Activated CD8-positive, alpha-beta T cell treated with anti-CD3 and anti-CD28 coated beads for 36 hours (primary cell): ENCODE data around the gene MYO1D. TPM values are rescaled to one million over a fixed set of nuclear protein-coding genes. Genes with fewer than 3 reads are reported as not detected.

Experiments
- ATAC-seq: fragments of 200-7000 bp; cut with Tn5 transposase; one replicate; pipeline ENCODE4 v1.10.0; 2021; ENCODE audit warnings: mild to moderate bottlenecking, moderate library complexity
- CTCF ChIA-PET: fragments of 350-600 bp; sonication (Branson Sonifier 250); formaldehyde crosslinking; loops from one replicate; lab custom pipeline; 2021; ENCODE audit warnings: antibody characterized with exemption; lab: Charles Lee
- POLR2A ChIA-PET: fragments of 350-600 bp; sonication (Branson Sonifier 250); formaldehyde crosslinking; loops from one replicate; lab custom pipeline; 2021; ENCODE audit warnings: antibody characterized with exemption; lab: Charles Lee
- DNase-seq: peaks from one replicate; pipeline ENCODE4 v3.0.0-alpha.2; 2020
- H3K27ac Mint-ChIP-seq: one replicate; pipeline ENCODE4 v1.8.0; 2021; ENCODE audit warnings: mild to moderate bottlenecking, mixed read lengths
- H3K27me3 Mint-ChIP-seq: one replicate; pipeline ENCODE4 v1.8.0; 2021; ENCODE audit warnings: mixed read lengths
- H3K36me3 Mint-ChIP-seq: one replicate; pipeline ENCODE4 v1.8.0; 2021; ENCODE audit warnings: low read depth, mixed read lengths
- H3K4me1 Mint-ChIP-seq: one replicate; pipeline ENCODE4 v1.8.0; 2021; ENCODE audit warnings: low read depth, mixed read lengths
- H3K4me3 Mint-ChIP-seq: one replicate; pipeline ENCODE4 v1.8.0; 2021; ENCODE audit warnings: mild to moderate bottlenecking, moderate library complexity, mixed read lengths
- H3K9me3 Mint-ChIP-seq: one replicate; pipeline ENCODE4 v1.8.0; 2021; ENCODE audit warnings: mixed read lengths
- CTCF ChIP-seq: fragments of 200-600 bp; IDR thresholded peaks from one replicate; pipeline ENCODE4 v1.8.0; 2022; ENCODE audit warnings: antibody characterized with exemption, mild to moderate bottlenecking
- intact Hi-C: fragments of 100-400 bp; cut with micrococcal nuclease; formaldehyde crosslinking; loops from one replicate; pipeline ENCODE4 v1.10.0; 2022
- total RNA-seq, 2 experiments: library from RNA; stranded (reverse); gene quantifications; one replicate each; pipeline ENCODE4 v1.2.3, GENCODE V29; 2021

MYO1D gene
- total RNA-seq, 2 experiments from 2014 or later, result 8.3 to 9.2 TPM

GRCh38 chr17:32913593-32913992, 36.7 kb upstream of the MYO1D start:
- no peak for ATAC-seq
- ChIA-PET POLR2A (no interaction called here), CTCF (interaction anchor here (2.4 kb wide), 1 partner anchor 36 kb away, joined by 19 read pairs; the partner anchor contains the start of gene MYO1D)
- DNase-seq, result no peak
- H3K9me3 Mint-ChIP-seq, result no peaks in the 10 kb centered on the region
- intact Hi-C loops, result no loop called here
- no peak overlapping the region for H3K27ac Mint-ChIP-seq
- H3K4me1 Mint-ChIP-seq, result peaks cover 29% of the 10 kb centered on the region
- H3K4me3 Mint-ChIP-seq, result no peak overlapping the region
- peaks cover 3% of the 10 kb centered on the region for H3K27me3 Mint-ChIP-seq
- TF ChIP-seq CTCF, result no peak
- H3K36me3 Mint-ChIP-seq, result no peaks in the 10 kb centered on the region

GRCh38 chr17:32912218-32912897, 35.4 kb upstream of the MYO1D start:
- no peak for TF ChIP-seq CTCF
- DNase-seq, result no peak
- CTCF ChIA-PET, result interaction anchor here (0.7 to 4.7 kb wide), 4 partner anchors 19 to 130 kb away, joined by 3 to 53 read pairs (median 17); partner anchors contain the start of gene MYO1D
- intact Hi-C loops, result no loop called here
- H3K36me3 Mint-ChIP-seq, result no peaks in the 10 kb centered on the region
- no peak overlapping the region for H3K27ac Mint-ChIP-seq
- no peak for ATAC-seq
- POLR2A ChIA-PET, result no interaction called here
- no peak overlapping the region for H3K4me3 Mint-ChIP-seq
- H3K4me1 Mint-ChIP-seq, result peaks cover 24% of the 10 kb centered on the region
- peaks cover 3% of the 10 kb centered on the region for H3K27me3 Mint-ChIP-seq
- no peaks in the 10 kb centered on the region for H3K9me3 Mint-ChIP-seq

- no peak for ATAC-seq
- H3K9me3 Mint-ChIP-seq, result no peaks in the 10 kb centered on the region
- no peak for DNase-seq
- TF ChIP-seq CTCF, result no peak
- intact Hi-C loops, result no loop called here
- H3K4me3 Mint-ChIP-seq, result no peak overlapping the region
- ChIA-PET POLR2A (no interaction called here), CTCF (interaction anchor here (0.9 to 4.7 kb wide), 10 partner anchors 15 to 134 kb away, joined by 3 to 53 read pairs (median 6); partner anchors contain the start of gene MYO1D)
- H3K27me3 Mint-ChIP-seq, result peaks cover 8% of the 10 kb centered on the region
- H3K4me1 Mint-ChIP-seq, result peaks cover 15% of the 10 kb centered on the region
- H3K36me3 Mint-ChIP-seq, result no peaks in the 10 kb centered on the region
- no peak overlapping the region for H3K27ac Mint-ChIP-seq
Observed at GRCh38 chr17:32910769-32911168, 33.8 kb upstream of the MYO1D start.

- H3K4me1 Mint-ChIP-seq, result peaks cover 12% of the 10 kb centered on the region
- peak; percentile 71 for TF ChIP-seq CTCF
- intact Hi-C loops, result no loop called here
- H3K36me3 Mint-ChIP-seq, result no peaks in the 10 kb centered on the region
- DNase-seq (peak; percentile 86), ATAC-seq (peak; percentile 86)
- CTCF ChIA-PET, result interaction anchor here (0.7 to 4.7 kb wide), 21 partner anchors 8 to 182 kb away, joined by 3 to 53 read pairs (median 4); partner anchors contain the start of gene MYO1D
- POLR2A ChIA-PET, result interaction anchor here (0.5 to 1.0 kb wide), 3 partner anchors 47 to 127 kb away, joined by 3 read pairs; no protein-coding TSS in a partner anchor
- H3K9me3 Mint-ChIP-seq, result no peaks in the 10 kb centered on the region
- H3K27me3 Mint-ChIP-seq, result peaks cover 10% of the 10 kb centered on the region
- H3K27ac Mint-ChIP-seq, result no peak overlapping the region
- no peak overlapping the region for H3K4me3 Mint-ChIP-seq
Observed at GRCh38 chr17:32909787-32910369, 33.0 kb upstream of the MYO1D start.

GRCh38 chr17:32907583-32907982, 30.7 kb upstream of the MYO1D start:
- no peak for TF ChIP-seq CTCF
- DNase-seq, result no peak
- Mint-ChIP-seq H3K9me3 (no peaks in the 10 kb centered on the region), H3K27me3 (peaks cover 17% of the 10 kb centered on the region), H3K4me3 (no peak overlapping the region), H3K36me3 (no peaks in the 10 kb centered on the region), H3K27ac (no peak overlapping the region), H3K4me1 (peaks cover 13% of the 10 kb centered on the region)
- CTCF ChIA-PET, result interaction anchor here (1.2 to 1.6 kb wide), 3 partner anchors 21 to 124 kb away, joined by 3 to 8 read pairs (median 3); no protein-coding TSS in a partner anchor
- intact Hi-C loops, result no loop called here
- no peak for ATAC-seq
- POLR2A ChIA-PET, result no interaction called here
